ENCODE results near the gene EFCAB7.

- no peak for TF ChIP-seq CTCF (IDR thresholded peaks at IDR 0.05; ENCODE audit: control extremely low read depth in 1 of 3, insufficient read depth in 1 of 3, low read depth in 1 of 3, low read length in 3 of 3)
- no peak for TF ChIP-seq KDM1A (IDR thresholded peaks at IDR 0.05; ENCODE audit: borderline replicate concordance, low read length)
- TF ChIP-seq POLR2A (IDR thresholded peaks at IDR 0.05; ENCODE audit: control extremely low read depth in 1 of 2, low read depth in 2 of 2, low read length in 2 of 2): no peak
- no peak for TF ChIP-seq POLR2AphosphoS5 (IDR thresholded peaks at IDR 0.05; ENCODE audit: low read depth, low read length)
Measured at GRCh38 chr1:63497577-63497976, 25.7 kb upstream of the EFCAB7 start.

All from H1 (cell line).